ENCODE measurements around the gene GLB1L3. TPM values are rescaled to one million over a fixed set of nuclear protein-coding genes. Genes with fewer than 3 reads are reported as not detected.
"Not testable (repeated sequence)": the region's sequence is repeated elsewhere in the genome, so short reads cannot be mapped to it uniquely, and the experiment has no call there.

GLB1L3 gene
- polyA plus RNA-seq, 1 donor = 0.08 TPM

DNA sequence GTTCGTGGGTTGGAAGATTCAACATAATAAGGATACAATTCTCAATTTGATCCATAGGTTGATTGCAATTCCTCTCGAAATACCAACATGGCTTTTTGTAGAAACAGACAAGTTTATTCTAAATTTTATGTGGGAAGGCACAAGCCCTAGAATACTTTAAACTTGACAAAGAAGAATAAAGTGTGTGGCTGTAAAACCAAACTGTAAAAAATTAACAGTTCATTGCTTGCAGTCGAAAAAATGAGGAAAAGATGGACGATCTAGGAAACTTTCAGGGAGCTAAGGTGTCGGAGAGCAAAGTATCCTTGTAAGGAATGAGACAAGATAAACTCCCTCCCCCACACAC, 1.0 kb upstream of the GLB1L3 start:
- DNase-seq (ENCODE audit: low read depth) = no peak

DNA sequence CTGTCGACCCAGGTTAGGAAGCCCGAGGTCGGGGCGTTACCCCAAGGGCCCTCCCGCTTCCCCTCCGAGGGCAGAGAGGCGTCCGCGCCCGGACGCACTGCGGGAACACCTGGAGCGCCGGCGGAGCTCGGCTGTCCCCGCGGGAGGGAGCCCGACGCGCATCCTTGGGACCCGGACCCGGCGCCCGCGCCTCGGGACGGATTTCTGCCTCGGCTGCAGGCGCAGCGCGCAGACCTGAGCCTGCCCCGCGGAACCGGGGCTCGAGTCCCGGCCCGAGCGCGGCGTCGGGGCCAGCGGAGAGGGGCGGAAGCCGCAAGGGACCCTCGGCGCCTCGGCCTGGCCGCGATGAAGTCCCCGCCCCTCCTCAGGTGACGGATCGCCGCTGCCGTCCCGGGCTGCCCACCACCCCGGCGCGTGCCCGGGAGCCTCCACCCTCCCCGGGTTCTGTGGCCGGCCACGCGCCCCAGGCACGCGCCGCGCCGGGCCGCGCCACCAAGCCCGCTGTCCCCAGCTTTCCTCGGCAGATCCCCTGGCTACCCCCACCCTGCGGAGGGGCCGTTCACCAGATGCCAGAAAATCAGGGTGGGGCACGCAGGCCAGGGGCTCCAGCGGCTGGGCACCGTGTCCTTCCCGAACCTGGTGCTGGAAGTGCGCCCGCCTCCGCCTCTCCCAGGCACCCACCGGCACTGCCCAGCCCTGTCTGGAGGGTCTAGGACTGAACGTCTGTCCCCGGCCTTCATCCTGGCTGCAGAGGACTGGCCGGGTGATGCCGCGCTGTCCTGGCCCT, 410 bp downstream of the GLB1L3 start:
- no peak for DNase-seq (ENCODE audit: low read depth)

DNA sequence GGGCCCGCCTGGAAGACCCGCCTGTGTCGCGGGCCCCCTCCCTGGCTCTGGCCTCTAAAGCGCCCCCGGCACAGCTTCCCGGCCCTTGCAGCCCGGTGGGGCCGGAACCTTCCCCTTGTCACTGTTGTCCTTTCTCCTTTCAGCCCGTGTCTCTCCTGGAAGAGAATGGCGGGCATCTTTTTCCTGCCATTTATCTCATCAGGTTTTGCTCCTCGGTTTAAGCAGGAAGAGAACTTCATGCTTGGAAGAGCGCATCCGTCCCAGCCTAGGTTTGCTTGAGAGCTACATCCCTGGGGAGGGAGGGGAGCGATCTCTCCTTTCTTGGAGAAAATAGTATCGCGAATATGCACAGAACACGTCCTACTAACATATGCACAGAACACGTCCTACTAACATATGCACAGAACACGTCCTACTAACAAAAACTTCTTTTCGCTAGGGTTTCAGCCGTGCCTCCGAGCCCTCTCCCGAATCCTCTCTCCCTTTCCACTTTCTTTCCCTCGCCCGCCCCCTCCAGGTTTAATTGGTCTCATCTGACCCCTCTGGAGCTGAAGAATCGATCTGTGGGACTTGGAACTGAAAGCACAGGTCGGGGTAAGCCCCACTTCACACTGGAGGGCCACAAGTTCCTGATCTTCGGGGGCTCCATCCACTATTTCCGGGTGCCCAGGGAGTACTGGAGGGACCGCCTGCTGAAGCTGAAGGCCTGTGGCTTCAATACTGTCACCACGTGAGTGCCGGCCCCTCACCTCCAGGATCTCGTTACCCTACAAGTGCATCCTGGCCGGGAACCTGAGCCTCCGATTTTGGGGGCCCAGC, 1.2 kb downstream of the GLB1L3 start:
- no peak for DNase-seq (ENCODE audit: low read depth)

DNA sequence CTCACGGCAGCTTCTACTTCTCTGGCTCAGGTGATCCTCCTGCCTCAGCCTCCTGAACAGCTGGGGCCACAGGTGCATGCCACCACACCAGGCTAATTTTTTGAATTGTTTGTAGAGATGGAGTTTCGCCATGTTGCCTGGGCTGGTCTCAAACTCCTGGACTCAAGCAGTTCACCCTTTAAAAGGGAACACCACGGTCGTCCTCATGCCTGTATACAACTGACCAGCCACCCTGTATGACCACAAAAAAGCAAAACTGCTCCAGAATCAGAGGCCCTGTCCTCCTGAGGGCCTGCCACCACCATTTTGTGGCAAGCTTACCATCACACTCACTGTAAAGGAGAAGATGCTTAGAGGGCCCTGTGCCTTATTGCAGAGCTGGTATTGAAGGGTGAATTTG, 2.2 kb downstream of the GLB1L3 start:
- DNase-seq (ENCODE audit: low read depth) = no peak

DNA sequence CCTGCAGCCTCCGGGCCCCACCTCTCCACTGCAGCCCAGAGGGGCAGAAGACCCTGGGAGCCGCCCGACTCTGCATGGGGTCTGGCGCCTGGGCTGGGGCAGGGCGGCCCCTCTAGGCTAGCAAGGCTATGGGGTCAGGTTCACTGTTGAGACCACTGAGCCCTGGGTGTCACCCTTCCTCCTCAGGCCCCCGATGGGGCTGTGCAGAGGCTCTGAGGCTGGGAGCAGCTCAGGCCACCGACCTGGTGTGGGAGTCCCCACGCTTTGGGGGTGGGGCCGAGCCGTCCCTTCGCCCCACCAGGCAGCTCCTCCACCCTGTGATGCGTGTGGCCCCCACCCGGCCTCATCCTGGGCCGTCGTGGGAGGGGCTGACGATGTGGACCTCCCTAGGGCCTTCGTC, 5.5 kb downstream of the GLB1L3 start:
- DNase-seq (ENCODE audit: low read depth) = not testable (repeated sequence)

DNA sequence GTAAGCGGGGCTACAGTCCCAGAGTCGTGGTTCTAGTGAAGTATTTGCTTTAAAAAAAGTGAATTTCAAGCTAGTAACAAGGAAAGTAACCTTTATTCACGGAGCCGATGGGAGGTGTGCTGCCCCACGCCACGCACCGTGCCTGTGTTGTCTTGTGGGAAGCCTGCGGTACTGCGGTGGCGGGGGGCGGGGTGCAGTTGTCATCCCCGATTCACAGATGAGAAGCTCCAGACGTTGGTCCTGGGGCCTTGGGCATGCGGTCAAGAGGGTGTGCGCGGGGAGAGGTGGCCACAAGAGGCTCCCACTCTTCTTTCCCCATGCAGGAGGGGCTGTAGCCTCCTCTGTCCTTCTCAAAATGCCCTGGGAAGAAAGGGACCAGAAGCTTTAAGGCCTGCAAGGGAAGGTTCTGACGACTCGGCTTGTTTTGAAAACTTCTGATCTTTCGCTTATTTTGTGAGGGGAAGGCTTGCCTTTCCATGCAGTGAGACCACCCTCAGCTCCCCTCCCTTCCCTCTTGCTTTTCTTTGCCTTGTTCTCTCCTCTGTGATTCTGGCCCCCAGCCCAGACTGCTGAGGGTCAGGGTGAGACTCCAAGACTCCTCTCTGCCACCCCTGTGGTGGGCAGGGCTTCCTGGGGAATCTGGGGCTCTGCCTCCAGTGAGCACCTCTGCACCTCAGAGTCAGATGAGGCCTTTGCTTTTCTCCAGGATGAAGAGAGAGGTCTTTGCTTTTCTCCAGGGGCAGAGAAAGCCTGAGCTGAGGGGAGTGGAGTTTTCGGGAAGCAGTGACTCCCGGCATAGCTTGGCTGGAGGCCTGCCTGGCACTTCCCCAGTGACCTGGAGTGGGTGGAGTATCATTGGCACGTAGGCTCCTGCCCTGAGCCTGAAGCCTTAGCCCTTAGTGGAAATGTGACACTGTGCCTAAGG, 6.2 kb downstream of the GLB1L3 start:
- no peak for DNase-seq (ENCODE audit: low read depth)

DNA sequence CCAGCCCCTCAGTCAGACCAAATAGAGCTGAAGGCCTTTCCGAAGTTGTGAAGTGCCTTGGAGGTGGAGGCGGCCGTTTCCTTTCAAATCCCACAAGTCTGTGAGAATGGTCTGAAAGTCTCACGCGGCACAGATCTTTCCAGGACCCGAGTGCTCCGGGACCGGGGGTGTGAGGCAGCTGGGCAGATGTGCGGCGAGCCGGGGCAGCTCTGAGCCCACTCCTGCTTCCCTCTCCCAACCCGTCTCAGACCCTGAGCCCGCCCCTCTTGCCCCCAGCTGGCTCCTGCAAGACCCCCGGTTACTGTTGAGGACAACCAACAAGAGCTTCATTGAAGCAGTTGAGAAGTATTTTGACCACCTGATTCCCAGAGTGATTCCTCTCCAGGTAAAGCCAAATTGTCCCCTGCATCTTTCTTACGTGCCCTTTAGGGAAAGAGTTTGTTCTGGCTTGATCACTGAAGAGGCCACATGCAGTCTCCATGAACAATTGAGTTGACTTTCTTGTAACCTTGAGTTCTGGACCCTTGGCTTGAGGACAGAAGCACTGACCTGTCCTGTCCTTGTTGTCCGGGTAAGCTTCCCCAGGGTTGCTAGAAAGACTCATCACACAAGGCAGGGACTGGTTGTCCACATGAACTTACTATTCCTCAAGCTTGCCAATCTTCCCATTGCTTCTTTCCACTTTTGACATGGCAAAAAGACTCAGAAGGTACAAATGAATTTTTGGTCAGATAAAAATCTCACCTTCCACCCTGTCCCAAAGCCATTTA, 7.5 kb downstream of the GLB1L3 start:
- DNase-seq (ENCODE audit: low read depth) = no peak

DNA sequence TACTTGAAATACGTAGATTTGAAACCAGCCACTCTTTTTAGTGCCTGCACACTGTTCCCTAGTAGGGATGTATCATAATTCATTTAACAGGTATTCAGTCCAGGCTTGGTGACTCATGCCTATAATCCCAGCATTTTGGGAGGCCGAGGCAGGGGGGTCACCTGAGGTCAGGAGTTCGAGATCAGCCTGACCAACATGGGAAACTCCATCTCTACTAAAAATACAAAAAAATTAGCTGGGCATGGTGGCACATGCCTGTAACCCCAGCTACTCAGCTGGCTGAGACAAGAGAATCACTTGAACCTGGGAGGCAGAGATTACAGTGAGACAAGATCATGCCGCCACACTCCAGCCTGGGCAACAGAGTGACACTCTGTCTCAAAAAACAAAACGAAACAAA, 8.2 kb downstream of the GLB1L3 start:
- not testable (repeated sequence) for DNase-seq (ENCODE audit: low read depth)

DNA sequence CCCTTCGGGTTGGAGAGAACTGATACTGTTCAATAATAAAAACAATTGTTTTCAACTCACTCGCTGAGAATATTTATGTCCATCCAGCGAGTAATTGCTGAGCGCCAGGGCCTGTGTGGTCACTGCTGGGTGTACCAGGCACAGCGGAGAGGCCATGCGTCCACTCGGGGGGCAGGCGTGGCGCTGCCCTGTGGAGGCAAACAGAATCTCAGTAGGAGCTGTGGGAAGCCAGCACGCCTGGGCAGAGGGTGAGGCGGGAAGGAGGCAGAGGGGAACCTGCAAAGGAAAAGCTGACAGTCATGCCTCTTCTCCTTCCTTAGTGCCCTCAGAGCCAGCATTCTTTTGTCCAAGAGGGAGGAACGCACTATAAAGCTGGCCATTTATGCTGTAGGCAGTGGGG, 11.4 kb downstream of the GLB1L3 start:
- no peak for DNase-seq (ENCODE audit: low read depth)

DNA sequence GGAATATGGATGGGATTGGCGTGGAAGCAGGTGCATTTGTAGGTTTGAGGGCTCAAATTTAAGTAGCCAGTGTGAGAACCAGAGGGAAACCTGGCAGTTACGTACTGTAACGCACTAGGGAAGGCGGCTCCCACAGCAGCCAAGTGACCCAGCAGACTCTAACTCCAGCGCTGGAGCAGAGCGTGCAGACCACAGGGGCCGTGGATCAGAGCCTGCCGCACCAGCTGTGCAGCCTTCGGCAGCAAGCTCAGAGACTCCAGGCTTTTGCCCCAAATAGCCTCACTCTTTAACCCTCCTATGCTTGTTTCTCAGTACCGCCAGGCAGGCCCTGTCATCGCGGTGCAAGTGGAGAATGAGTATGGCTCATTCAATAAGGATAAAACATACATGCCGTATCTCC, 12.3 kb downstream of the GLB1L3 start:
- no peak for DNase-seq (ENCODE audit: low read depth)

DNA sequence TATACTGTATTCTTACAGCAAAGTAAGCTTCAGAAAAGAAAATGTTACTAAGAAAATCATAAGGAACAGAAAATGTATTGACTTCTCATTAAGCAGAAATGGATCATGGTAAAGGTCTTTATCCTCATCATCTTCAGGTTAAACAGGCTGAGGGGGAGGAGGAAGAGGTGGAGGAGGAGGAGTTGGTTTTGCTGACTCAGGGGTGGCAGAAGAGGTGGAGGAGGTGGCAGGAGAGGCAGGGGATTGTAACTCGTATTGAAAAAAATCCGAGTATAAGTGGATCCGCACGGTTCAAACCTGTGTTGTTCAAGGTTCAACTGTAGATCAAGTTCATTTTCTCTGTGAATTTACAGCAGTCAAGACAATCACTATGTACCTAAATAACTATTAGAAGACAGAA, 13.0 kb downstream of the GLB1L3 start:
- no peak for DNase-seq (ENCODE audit: low read depth)

DNA sequence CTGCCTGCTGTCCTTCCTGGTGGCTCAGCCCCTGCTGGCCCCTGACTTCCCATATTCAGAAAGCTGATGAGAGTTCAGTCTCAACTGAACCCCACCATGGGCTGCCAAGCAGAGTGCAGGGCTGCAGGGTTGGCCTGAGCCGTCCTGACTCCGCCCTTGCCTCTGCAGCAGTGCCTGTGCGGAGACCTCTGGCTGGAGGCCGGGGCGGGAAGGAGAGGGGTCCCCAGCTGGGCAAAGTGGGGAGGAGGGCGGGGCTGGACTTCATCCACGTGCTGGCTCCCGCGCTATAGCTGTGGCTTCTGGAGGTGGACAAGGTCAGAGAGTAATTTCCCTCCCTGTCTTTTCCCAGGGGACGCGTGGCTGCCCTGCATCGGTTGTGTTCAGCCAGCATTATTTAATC, 13.6 kb downstream of the GLB1L3 start:
- DNase-seq (ENCODE audit: low read depth) = no peak

DNA sequence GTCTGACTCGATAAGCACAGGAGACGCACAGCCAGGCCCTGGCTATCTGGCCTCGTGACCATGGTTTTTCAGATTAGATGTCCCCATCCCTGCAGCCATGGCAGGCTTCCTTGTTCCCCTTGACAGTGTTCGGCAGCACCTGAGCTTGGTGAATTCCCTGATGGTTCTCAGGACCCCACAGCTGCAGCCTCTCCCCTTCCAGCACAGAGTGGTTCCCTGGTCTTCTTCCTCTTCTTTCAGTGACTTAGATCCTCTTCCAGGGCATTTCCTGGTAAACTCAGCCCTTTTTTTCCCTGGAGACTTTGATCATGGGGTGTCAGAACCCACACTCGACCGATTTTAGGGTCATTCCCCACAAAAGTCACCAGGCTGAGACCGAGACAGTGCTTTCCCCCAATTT, 14.5 kb downstream of the GLB1L3 start:
- no peak for DNase-seq (ENCODE audit: low read depth)

DNA sequence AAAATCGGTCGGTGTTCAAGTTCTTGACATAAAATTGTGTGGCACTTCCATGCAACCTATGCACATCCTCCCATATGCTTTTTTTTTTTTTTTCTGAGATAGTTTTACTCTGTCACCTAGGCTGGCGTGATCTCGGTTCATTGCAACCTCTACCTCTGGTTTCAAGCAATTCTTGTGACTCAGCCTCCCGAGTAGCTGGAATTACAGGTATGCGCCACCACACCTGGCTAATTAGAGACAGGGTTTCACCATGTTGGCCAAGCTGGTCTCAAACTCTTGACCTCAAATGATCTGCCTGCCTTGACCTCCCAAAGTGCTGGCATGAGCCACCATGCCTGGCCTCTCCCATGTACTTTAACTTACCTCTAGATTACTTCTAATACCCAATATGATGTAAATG, 15.0 kb downstream of the GLB1L3 start:
- no peak for DNase-seq (ENCODE audit: low read depth)

DNA sequence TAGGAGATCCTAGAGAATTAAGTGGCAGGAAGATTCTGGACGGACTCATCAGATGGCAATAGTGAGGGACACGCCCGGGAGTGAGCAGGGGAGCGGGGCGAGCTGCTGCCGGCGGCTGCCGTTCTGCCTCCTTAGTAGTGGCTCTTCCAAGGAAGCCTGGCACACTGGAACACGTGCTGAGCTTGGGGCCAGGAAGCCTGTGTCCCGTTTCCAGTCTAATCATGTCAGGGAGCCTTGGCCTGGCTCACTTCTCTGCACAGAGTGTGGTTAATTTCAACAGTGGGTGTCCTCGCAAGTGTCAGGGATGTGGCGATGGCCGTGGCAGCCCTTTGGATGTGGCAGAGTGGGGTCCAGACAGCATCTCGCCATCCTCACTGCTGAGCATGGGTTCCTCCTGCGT, 16.5 kb downstream of the GLB1L3 start:
- no peak for DNase-seq (ENCODE audit: low read depth)

DNA sequence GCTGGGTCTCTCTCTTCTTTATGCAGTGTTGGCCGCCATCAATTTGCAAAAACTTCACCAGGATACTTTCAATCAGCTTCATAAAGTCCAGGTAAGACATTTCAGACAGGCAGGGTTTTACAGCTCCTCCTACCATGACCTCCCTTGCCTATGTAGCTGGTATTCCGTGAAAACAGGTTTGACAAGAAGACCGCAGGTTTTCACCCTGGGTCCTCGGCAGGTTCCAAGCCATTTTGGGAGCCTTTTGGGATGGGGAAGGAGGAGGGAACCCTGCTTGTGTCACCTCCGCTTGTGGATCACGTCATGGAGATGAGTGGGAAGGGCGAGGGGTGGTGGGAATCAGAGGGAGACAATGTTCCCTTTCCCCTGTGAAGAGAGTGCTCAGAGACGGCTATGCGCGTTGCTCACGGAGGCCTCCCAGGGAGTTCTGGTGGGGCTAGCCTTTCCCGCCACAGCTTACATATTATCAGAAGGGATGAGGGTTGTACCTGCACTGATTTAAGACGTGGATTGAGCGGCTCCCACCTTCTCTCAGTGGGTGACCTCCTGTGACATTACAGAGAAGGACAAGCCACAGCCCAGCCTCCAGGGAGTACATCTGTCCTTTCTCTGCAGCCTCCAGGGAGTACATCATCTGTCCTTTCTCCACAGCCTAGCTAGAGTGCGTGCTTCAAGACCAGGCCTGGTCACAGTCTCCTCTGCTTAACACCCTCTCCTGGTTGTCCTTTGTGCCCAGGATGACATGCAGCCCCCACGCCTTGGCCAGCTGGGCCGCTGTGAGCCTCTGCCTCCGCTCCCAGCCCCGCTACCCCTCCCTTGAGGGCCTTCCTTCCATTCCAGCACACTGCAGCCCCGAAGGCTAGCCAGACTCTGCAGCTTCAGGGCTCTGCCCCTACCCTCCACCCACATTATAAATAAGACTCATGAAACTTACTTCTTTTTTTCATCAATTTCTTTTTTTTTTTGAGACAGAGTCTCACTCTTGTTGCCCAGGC, 17.2 kb downstream of the GLB1L3 start:
- DNase-seq (ENCODE audit: low read depth) = no peak

DNA sequence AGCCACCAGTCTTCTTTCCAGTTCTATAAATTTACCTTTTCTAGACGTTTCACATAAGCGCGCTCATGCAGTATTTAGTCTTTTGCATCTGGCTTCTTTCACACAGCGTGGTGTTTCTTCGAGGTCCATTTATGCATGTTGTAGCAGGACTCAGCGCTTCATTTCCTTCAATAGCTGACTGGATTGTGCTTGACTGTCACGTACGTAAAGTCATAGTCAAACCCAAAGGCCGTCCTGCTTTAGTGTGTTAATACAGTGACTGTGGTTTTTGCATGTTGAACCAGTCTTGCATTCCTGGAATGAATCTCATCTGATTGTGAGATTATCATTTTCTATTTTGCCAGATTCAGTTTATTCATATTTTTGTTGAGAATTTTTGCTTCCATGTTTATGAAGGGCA, 18.5 kb downstream of the GLB1L3 start:
- no peak for DNase-seq (ENCODE audit: low read depth)

DNA sequence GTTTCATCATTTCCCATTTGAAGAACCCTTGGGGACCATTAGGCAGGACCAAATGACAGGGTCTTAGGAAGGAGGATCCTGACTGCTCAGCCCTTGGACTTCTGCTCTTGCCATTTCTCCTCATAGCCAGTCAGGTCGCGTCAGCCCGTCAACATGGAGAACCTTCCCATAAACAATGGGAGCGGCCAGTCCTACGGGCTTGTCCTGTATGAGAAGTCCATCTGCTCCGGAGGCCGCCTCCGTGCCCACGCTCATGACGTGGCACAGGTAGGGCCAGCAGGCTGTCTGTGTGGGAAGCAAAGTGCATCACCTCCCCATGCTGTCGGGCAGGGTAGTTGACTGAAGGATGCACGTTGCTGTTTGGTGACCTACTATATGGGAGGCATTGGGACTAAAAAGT, 36.0 kb downstream of the GLB1L3 start:
- no peak for DNase-seq (ENCODE audit: low read depth)

DNA sequence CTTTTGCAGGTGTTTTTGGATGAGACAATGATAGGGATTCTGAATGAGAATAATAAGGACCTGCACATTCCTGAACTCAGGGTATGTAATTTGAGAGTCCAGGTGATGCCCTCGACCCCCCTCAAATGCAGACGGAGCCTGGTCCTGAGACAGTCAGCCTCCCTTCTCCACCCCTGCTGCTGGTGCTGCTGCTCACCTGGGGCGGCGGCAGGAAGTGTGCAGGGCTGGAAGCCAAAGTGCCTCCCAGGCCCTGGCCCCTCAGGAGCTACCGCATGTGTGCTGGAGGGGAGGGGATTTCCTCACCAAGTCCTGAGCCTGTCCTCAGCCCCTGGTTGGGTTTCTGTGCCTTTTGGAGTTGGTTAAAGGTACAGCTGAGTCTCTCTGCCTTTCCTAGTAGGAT, 36.6 kb downstream of the GLB1L3 start:
- DNase-seq (ENCODE audit: low read depth) = no peak

DNA sequence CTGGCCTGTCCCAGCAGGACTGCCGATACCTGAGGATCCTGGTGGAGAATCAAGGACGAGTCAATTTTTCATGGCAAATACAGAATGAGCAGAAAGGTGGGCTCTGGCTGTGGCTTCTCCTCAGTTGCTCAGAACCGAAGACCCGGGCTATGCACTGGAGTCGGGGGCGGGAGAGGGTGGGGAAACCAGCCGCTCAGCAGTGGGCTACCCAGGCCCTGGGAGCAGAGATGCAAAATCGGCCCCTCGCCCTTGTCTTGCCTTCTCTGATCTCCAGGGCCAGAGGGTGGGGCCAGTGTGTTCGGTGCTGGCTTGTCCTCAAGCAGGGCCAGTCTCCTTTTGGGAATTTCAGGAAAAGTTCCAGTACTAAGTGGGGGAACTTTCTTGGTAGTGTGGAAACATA, 37.2 kb downstream of the GLB1L3 start:
- DNase-seq (ENCODE audit: low read depth) = no peak

Measured in forelimb muscle (tissue), 1 donor.